Hepatocyte (in vitro differentiated cells): ENCODE measurements around the gene FSHR. TPM values are rescaled to one million over a fixed set of nuclear protein-coding genes. Genes with fewer than 3 reads are reported as not detected.

Experiments used
- DNase-seq: peaks from one replicate; pipeline ENCODE4 v3.0.0-alpha.2; 2016; ENCODE audit warnings: low spot score
- H2AFZ ChIP-seq: fragments of 200-600 bp; sonication (generic); 2 replicates; pipeline ENCODE4 v1.6.0; 2016; ENCODE audit warnings: antibody characterized with exemption, mild to moderate bottlenecking
- H3K27ac ChIP-seq: fragments of 200-600 bp; sonication (generic); 2 replicates; pipeline ENCODE4 v1.5.1; 2016; ENCODE audit warnings: mild to moderate bottlenecking
- H3K27me3 ChIP-seq: fragments of 200-600 bp; sonication (generic); 2 replicates; pipeline ENCODE4 v1.6.1; 2016
- H3K36me3 ChIP-seq: fragments of 200-600 bp; sonication (generic); replicated peaks from 2 replicates; pipeline ENCODE4 v1.5.1; 2016; ENCODE audit warnings: low read depth; ENCODE audit not compliant: insufficient read depth
- H3K4me1 ChIP-seq: fragments of 200-600 bp; sonication (generic); 2 replicates; pipeline ENCODE4 v1.5.1; 2016; ENCODE audit warnings: mild to moderate bottlenecking, moderate library complexity; ENCODE audit not compliant: insufficient read depth
- H3K4me2 ChIP-seq: fragments of 200-600 bp; sonication (generic); 2 replicates; pipeline ENCODE4 v1.6.0; 2016
- H3K4me3 ChIP-seq: fragments of 200-600 bp; sonication (generic); 2 replicates; pipeline ENCODE4 v1.5.1; 2016; ENCODE audit warnings: mild to moderate bottlenecking
- H3K79me2 ChIP-seq: fragments of 200-600 bp; sonication (generic); 2 replicates; pipeline ENCODE4 v1.6.0; 2017; ENCODE audit warnings: mild to moderate bottlenecking
- H3K9me2 ChIP-seq: fragments of 200-600 bp; sonication (generic); replicated peaks from 2 replicates; pipeline ENCODE4 v1.6.0; 2017; ENCODE audit warnings: mild to moderate bottlenecking; ENCODE audit not compliant: insufficient read depth
- H3K9me3 ChIP-seq: fragments of 200-600 bp; sonication (generic); 2 replicates; pipeline ENCODE4 v1.5.1; 2016; ENCODE audit warnings: low read depth, mild to moderate bottlenecking
- H4K20me1 ChIP-seq: fragments of 200-600 bp; sonication (generic); 2 replicates; pipeline ENCODE4 v1.6.0; 2016; ENCODE audit warnings: mild to moderate bottlenecking; ENCODE audit not compliant: insufficient read depth, poor library complexity, severe bottlenecking
- CTCF ChIP-seq: fragments of 200-600 bp; sonication (generic); IDR thresholded peaks from 2 replicates; pipeline ENCODE4 v1.5.1; 2016; ENCODE audit warnings: antibody characterized with exemption, mild to moderate bottlenecking; ENCODE audit not compliant: poor library complexity
- EZH2 ChIP-seq: fragments of 200-600 bp; sonication (generic); IDR thresholded peaks from 2 replicates; pipeline ENCODE4 v1.6.1; 2016; ENCODE audit warnings: antibody characterized with exemption, mild to moderate bottlenecking, borderline replicate concordance
- EZH2phosphoT487 ChIP-seq: fragments of 200-600 bp; sonication (generic); IDR thresholded peaks from one replicate; pipeline ENCODE4 v1.6.1; 2018; ENCODE audit warnings: antibody characterized with exemption, mild to moderate bottlenecking, low read depth, moderate library complexity; ENCODE audit not compliant: unreplicated experiment, severe bottlenecking
- WGBS: methylation state at CpG from one replicate; pipeline ENCODE4 v1.1.6; 2016; ENCODE audit warnings: low lambda C conversion rate; ENCODE audit errors: missing lambda C conversion rate; 5-methylcytosine and 5-hydroxymethylcytosine counted together
- polyA plus RNA-seq: library from polyadenylated mRNA; unstranded; fragments of >200 nt; fragmentation: Nextera tagmentation; extraction: Ambion mirVana; gene quantifications from 2 replicates; pipeline ENCODE4 v1.2.1, GENCODE V29; 2016
- total RNA-seq: library from RNA; depleted of rRNA; stranded (reverse); fragments of >200 nt; gene quantifications from 2 replicates; pipeline ENCODE4 v1.2.3, GENCODE V29; 2014

FSHR gene
- total and polyA plus RNA-seq, 2 experiments from 2014 or later, result 0.20 to 0.40 TPM

GRCh38 chr2:48980846-48981245 lies 173.5 kb downstream of the FSHR start:
- DNase-seq, result no peak
- WGBS, result 98% methylated on average over 2 of the region's 2 CpGs
- TF ChIP-seq EZH2 (no peak), EZH2phosphoT487 (no peak), CTCF (no peak)

GRCh38 chr2:48979691-48980090 lies 174.6 kb downstream of the FSHR start:
- no peaks in the 10 kb centered on the region for H4K20me1 ChIP-seq
- 100% methylated on average over 4 of the region's 4 CpGs for WGBS
- no peak overlapping the region for H3K27ac ChIP-seq
- H3K36me3 ChIP-seq, result no peaks in the 10 kb centered on the region
- H3K9me2 ChIP-seq, result no peaks in the 10 kb centered on the region
- no peaks in the 10 kb centered on the region for H3K27me3 ChIP-seq
- no peaks in the 10 kb centered on the region for H3K79me2 ChIP-seq
- no peak overlapping the region for H3K4me2 ChIP-seq
- no peak overlapping the region for H2AFZ ChIP-seq
- no peaks in the 10 kb centered on the region for H3K4me1 ChIP-seq
- H3K9me3 ChIP-seq, result no peaks in the 10 kb centered on the region
- DNase-seq, result no peak
- no peak overlapping the region for H3K4me3 ChIP-seq
- TF ChIP-seq EZH2phosphoT487, result no peak
- no peak for TF ChIP-seq CTCF
- TF ChIP-seq EZH2, result no peak

More at GRCh38 chr2:48980846-48981245, 173.5 kb downstream of the FSHR start:
- no peak overlapping the region for H3K27ac ChIP-seq
- no peaks in the 10 kb centered on the region for H3K9me3 ChIP-seq
- H3K4me2 ChIP-seq, result no peak overlapping the region
- no peaks in the 10 kb centered on the region for H3K9me2 ChIP-seq
- no peaks in the 10 kb centered on the region for H3K79me2 ChIP-seq
- no peak overlapping the region for H3K4me3 ChIP-seq
- H3K36me3 ChIP-seq, result no peaks in the 10 kb centered on the region
- H3K4me1 ChIP-seq, result no peaks in the 10 kb centered on the region
- no peaks in the 10 kb centered on the region for H4K20me1 ChIP-seq
- no peaks in the 10 kb centered on the region for H3K27me3 ChIP-seq
- H2AFZ ChIP-seq, result no peak overlapping the region

- Histone ChIP-seq H3K4me2 (no peak overlapping the region), H3K27ac (no peak overlapping the region), H3K79me2 (no peaks in the 10 kb centered on the region), H3K9me3 (no peaks in the 10 kb centered on the region), H3K36me3 (no peaks in the 10 kb centered on the region), H3K4me1 (no peaks in the 10 kb centered on the region), H4K20me1 (no peaks in the 10 kb centered on the region), H3K27me3 (no peaks in the 10 kb centered on the region), H3K4me3 (no peak overlapping the region), H3K9me2 (no peaks in the 10 kb centered on the region), H2AFZ (no peak overlapping the region)
- TF ChIP-seq CTCF, result no peak
- no peak for TF ChIP-seq EZH2
- no peak for TF ChIP-seq EZH2phosphoT487
- no peak for DNase-seq
These were observed 176.2 kb downstream of the FSHR start for GRCh38 chr2:48978131-48978530.

- Histone ChIP-seq H3K79me2 (no peaks in the 10 kb centered on the region), H4K20me1 (no peaks in the 10 kb centered on the region), H3K4me2 (no peak overlapping the region), H3K9me2 (no peaks in the 10 kb centered on the region), H2AFZ (no peak overlapping the region), H3K4me3 (no peak overlapping the region), H3K9me3 (no peaks in the 10 kb centered on the region), H3K27me3 (no peaks in the 10 kb centered on the region), H3K36me3 (no peaks in the 10 kb centered on the region), H3K27ac (no peak overlapping the region), H3K4me1 (no peaks in the 10 kb centered on the region)
- DNase-seq, result no peak
- no peak for TF ChIP-seq EZH2phosphoT487
- TF ChIP-seq EZH2, result no peak
- TF ChIP-seq CTCF, result no peak
- 92% methylated on average over 2 of the region's 2 CpGs for WGBS
These were observed 182.5 kb downstream of the FSHR start for GRCh38 chr2:48971801-48972200.
